ENCODE measurements around the gene PKLR. TPM values are rescaled to one million over a fixed set of nuclear protein-coding genes. Genes with fewer than 3 reads are reported as not detected.

Gene PKLR
- total RNA-seq, 1 experiment from 2014 or later, result not detected

DNA sequence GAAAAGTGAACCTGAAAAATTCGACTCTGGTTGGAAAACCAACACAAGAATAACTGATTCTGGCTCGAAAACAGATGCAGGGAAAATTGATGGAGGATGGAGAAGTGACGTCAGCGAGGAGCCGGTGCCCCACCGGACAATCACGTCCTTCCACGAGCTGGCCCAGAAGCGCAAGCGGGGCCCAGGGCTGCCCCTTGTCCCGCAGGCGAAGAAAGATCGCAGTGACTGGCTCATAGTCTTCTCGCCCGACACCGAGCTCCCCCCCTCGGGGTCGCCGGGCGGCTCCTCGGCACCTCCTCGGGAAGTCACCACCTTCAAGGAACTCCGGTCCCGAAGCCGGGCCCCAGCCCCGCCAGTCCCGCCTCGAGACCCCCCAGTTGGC lies 21.3 kb upstream of the PKLR start:
- H3K27ac ChIP-seq (ENCODE audit: insufficient read length, low read depth, low read length), result no peak overlapping the region
- no peak overlapping the region for H2AK5ac ChIP-seq (ENCODE audit: insufficient read length, low read length)
- no peak overlapping the region for H4K91ac ChIP-seq (ENCODE audit: insufficient read length, low read depth, low read length)
- no peak overlapping the region for H3K56ac ChIP-seq (ENCODE audit: insufficient read length, low read depth, low read length)
- H3K23ac ChIP-seq (ENCODE audit: insufficient read length, low read depth, low read length), result no peak overlapping the region
- no peaks in the 10 kb centered on the region for H3K9me3 ChIP-seq (ENCODE audit: control insufficient read depth, low read depth, low read length)
- no peaks in the 10 kb centered on the region for H4K20me1 ChIP-seq (ENCODE audit: control insufficient read depth, insufficient read depth, insufficient read length)
- H3K4ac ChIP-seq (ENCODE audit: low read depth, low read length), result no peak overlapping the region
- H3K4me2 ChIP-seq (ENCODE audit: insufficient read depth, insufficient read length, low read length), result peak overlapping the region; percentile 68
- H3K4me1 Mint-ChIP-seq, result peaks cover 40 to 42% of the 10 kb centered on the region in 2 experiments
- no peak overlapping the region for H2AFZ ChIP-seq (ENCODE audit: low read length)
- no peak overlapping the region for H2BK120ac ChIP-seq (ENCODE audit: low read depth, low read length, poor library complexity, severe bottlenecking)
- no peak overlapping the region for H2BK12ac ChIP-seq (ENCODE audit: insufficient read length, low read depth, low read length)
- H3T11ph ChIP-seq (ENCODE audit: low read length), result no peak overlapping the region
- peaks cover 31% of the 10 kb centered on the region for H3K23me2 ChIP-seq (ENCODE audit: insufficient read length, low read depth, low read length, poor library complexity, severe bottlenecking)
- DNase-seq, result no peak
- peak overlapping the region; percentile 86 to 93 for H3K4me3 Mint-ChIP-seq
- no peak overlapping the region for H4K8ac ChIP-seq (replicated peaks; ENCODE audit: insufficient read length, low read depth, low read length)
- no peaks in the 10 kb centered on the region for H3K9me3 Mint-ChIP-seq
- H3K18ac ChIP-seq (ENCODE audit: insufficient read length, low read depth, low read length), result no peak overlapping the region
- no peak overlapping the region for H3K27ac Mint-ChIP-seq
- H2BK20ac ChIP-seq (ENCODE audit: low read depth, low read length, poor library complexity, severe bottlenecking), result no peak overlapping the region
- H4K5ac ChIP-seq (ENCODE audit: insufficient read length, low read depth, low read length), result no peak overlapping the region
- TF ChIP-seq, protein P1, sequence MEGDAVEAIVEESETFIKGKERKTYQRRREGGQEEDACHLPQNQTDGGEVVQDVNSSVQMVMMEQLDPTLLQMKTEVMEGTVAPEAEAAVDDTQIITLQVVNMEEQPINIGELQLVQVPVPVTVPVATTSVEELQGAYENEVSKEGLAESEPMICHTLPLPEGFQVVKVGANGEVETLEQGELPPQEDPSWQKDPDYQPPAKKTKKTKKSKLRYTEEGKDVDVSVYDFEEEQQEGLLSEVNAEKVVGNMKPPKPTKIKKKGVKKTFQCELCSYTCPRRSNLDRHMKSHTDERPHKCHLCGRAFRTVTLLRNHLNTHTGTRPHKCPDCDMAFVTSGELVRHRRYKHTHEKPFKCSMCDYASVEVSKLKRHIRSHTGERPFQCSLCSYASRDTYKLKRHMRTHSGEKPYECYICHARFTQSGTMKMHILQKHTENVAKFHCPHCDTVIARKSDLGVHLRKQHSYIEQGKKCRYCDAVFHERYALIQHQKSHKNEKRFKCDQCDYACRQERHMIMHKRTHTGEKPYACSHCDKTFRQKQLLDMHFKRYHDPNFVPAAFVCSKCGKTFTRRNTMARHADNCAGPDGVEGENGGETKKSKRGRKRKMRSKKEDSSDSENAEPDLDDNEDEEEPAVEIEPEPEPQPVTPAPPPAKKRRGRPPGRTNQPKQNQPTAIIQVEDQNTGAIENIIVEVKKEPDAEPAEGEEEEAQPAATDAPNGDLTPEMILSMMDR (conservative IDR thresholded peaks at IDR 0.05), result no peak
- H3K14ac ChIP-seq (ENCODE audit: insufficient read depth, low read length), result no peak overlapping the region
- H3K27me3 ChIP-seq (ENCODE audit: insufficient read depth, low read length), result no peaks in the 10 kb centered on the region
- H3K27me3 Mint-ChIP-seq (ENCODE audit: low read depth), result no peaks in the 10 kb centered on the region; the same call in none of the 2 replicates
- WGBS (ENCODE audit: extremely low coverage, insufficient read length, low lambda C conversion rate), result no CpG with 5 or more reads among the region's 28 CpGs
- peaks cover 2% of the 10 kb centered on the region; the same call in 1 of the 2 replicates for H3K4me1 ChIP-seq (ENCODE audit: insufficient read depth, low read length)
- H2BK15ac ChIP-seq (ENCODE audit: low read depth, low read length), result no peak overlapping the region
- H3K79me1 ChIP-seq (ENCODE audit: insufficient read depth, low read depth, low read length, poor library complexity, severe bottlenecking), result no peaks in the 10 kb centered on the region
- H2BK5ac ChIP-seq (ENCODE audit: insufficient read length, low read length), result no peak overlapping the region
- H3K79me2 ChIP-seq (ENCODE audit: insufficient read depth, low read length), result no peaks in the 10 kb centered on the region
- H3K9ac ChIP-seq (ENCODE audit: extremely low read depth, insufficient read length, low read length), result peak overlapping the region; percentile 27
- H3K36me3 Mint-ChIP-seq (ENCODE audit: insufficient read depth in 1 of 3, low read depth in 3 of 3), result peaks cover 9 to 41% (median 34%) of the 10 kb centered on the region in 3 experiments; a peak in 6 of 7 replicates
